ENCODE data around the gene PPP2R5C. TPM values are rescaled to one million over a fixed set of nuclear protein-coding genes. Genes with fewer than 3 reads are reported as not detected.

The PPP2R5C gene
- total RNA-seq, 1 experiment from 2014 or later = 120 TPM

- no peak overlapping the region for H3K4me3 Mint-ChIP-seq (ENCODE audit: low read depth, unreplicated experiment)
- peaks cover 3% of the 10 kb centered on the region for H3K36me3 Mint-ChIP-seq (ENCODE audit: insufficient read depth, unreplicated experiment)
- H3K27ac Mint-ChIP-seq (ENCODE audit: unreplicated experiment) = no peak overlapping the region
- no TSS peak for BruUV-seq (replicated peaks)
- H3K27me3 Mint-ChIP-seq (ENCODE audit: unreplicated experiment) = peaks cover under 1% of the 10 kb centered on the region
- H3K9me3 Mint-ChIP-seq (ENCODE audit: low read depth, unreplicated experiment) = no peaks in the 10 kb centered on the region
- intact Hi-C loops (cut with micrococcal nuclease; ENCODE audit: unreplicated experiment) = no loop called here
- no peak for DNase-seq
- CTCF ChIA-PET = no interaction called here
- TF ChIP-seq CTCF (IDR thresholded peaks at IDR 0.05; ENCODE audit: unreplicated experiment) = no peak
- H3K4me1 Mint-ChIP-seq (ENCODE audit: low read depth, unreplicated experiment) = no peaks in the 10 kb centered on the region
Observed at GRCh38 chr14:101933209-101933608, 171.7 kb downstream of the PPP2R5C start.

- intact Hi-C loops (cut with micrococcal nuclease; ENCODE audit: unreplicated experiment) = no loop called here
- Mint-ChIP-seq H3K27me3 (ENCODE audit: unreplicated experiment) (peaks cover 9% of the 10 kb centered on the region), H3K9me3 (ENCODE audit: low read depth, unreplicated experiment) (no peaks in the 10 kb centered on the region), H3K4me1 (ENCODE audit: low read depth, unreplicated experiment) (peaks cover 8% of the 10 kb centered on the region), H3K36me3 (ENCODE audit: insufficient read depth, unreplicated experiment) (no peaks in the 10 kb centered on the region), H3K4me3 (ENCODE audit: low read depth, unreplicated experiment) (no peak overlapping the region), H3K27ac (ENCODE audit: unreplicated experiment) (no peak overlapping the region)
- DNase-seq = no peak
- CTCF ChIA-PET = no interaction called here
- no peak for TF ChIP-seq CTCF (IDR thresholded peaks at IDR 0.05; ENCODE audit: unreplicated experiment)
- BruUV-seq (replicated peaks) = no TSS peak
Observed at GRCh38 chr14:101934601-101935150, 173.2 kb downstream of the PPP2R5C start.

- DNase-seq = no peak
- CTCF ChIA-PET = no interaction called here
- Mint-ChIP-seq H3K9me3 (ENCODE audit: low read depth, unreplicated experiment) (no peaks in the 10 kb centered on the region), H3K36me3 (ENCODE audit: insufficient read depth, unreplicated experiment) (no peaks in the 10 kb centered on the region), H3K27me3 (ENCODE audit: unreplicated experiment) (peaks cover 37% of the 10 kb centered on the region), H3K4me3 (ENCODE audit: low read depth, unreplicated experiment) (no peak overlapping the region), H3K27ac (ENCODE audit: unreplicated experiment) (no peak overlapping the region), H3K4me1 (ENCODE audit: low read depth, unreplicated experiment) (peaks cover 8% of the 10 kb centered on the region)
- no peak for TF ChIP-seq CTCF (IDR thresholded peaks at IDR 0.05; ENCODE audit: unreplicated experiment)
- intact Hi-C loops (cut with micrococcal nuclease; ENCODE audit: unreplicated experiment) = no loop called here
- no TSS peak for BruUV-seq (replicated peaks)
Observed at GRCh38 chr14:101937926-101938767, 176.6 kb downstream of the PPP2R5C start.

GRCh38 chr14:101939646-101940170 is 178.2 kb downstream of the PPP2R5C start:
- Mint-ChIP-seq H3K4me1 (ENCODE audit: low read depth, unreplicated experiment) (peaks cover 8% of the 10 kb centered on the region), H3K27me3 (ENCODE audit: unreplicated experiment) (peaks cover 53% of the 10 kb centered on the region), H3K27ac (ENCODE audit: unreplicated experiment) (no peak overlapping the region), H3K36me3 (ENCODE audit: insufficient read depth, unreplicated experiment) (no peaks in the 10 kb centered on the region), H3K4me3 (ENCODE audit: low read depth, unreplicated experiment) (no peak overlapping the region), H3K9me3 (ENCODE audit: low read depth, unreplicated experiment) (no peaks in the 10 kb centered on the region)
- intact Hi-C loops (cut with micrococcal nuclease; ENCODE audit: unreplicated experiment) = no loop called here
- BruUV-seq (replicated peaks) = no TSS peak
- TF ChIP-seq CTCF (IDR thresholded peaks at IDR 0.05; ENCODE audit: unreplicated experiment) = no peak
- no peak for DNase-seq
- CTCF ChIA-PET = no interaction called here
